Left lung (tissue), 10 donors: ENCODE measurements around the gene TMEM235. TPM values are rescaled to one million over a fixed set of nuclear protein-coding genes. Genes with fewer than 3 reads are reported as not detected.
"Not testable (repeated sequence)": the region's sequence is repeated elsewhere in the genome, so short reads cannot be mapped to it uniquely, and the experiment has no call there.

ENCODE experiments used
- ATAC-seq: fragments of 200-7000 bp; cut with Tn5 transposase; one replicate; pipeline ENCODE4 v1.9.1; 2020; ENCODE audit warnings: moderate library complexity
- DNase-seq, 4 donors: peaks; one replicate each; pipeline ENCODE4 v3.0.0-alpha.2; 2013 to 2020
- H3K27ac ChIP-seq, 2 donors: fragments of 200-600 bp; sonication (generic) in 1 of 2; one replicate each; pipeline versions ENCODE4 v1.5.0 to v1.8.0; 2020 to 2021
- H3K27me3 ChIP-seq, 2 donors: fragments of 200-600 bp; sonication (generic) in 1 of 2; one replicate each; pipeline versions ENCODE4 v1.5.0 to v1.8.0; 2020 to 2021
- H3K36me3 ChIP-seq, 2 donors: fragments of 200-600 bp; sonication (generic) in 1 of 2; one replicate each; pipeline versions ENCODE4 v1.5.0 to v1.8.0; 2020 to 2021
- H3K4me1 ChIP-seq, 2 donors: fragments of 200-600 bp; one replicate each; pipeline ENCODE4 v1.8.0; 2021
- H3K4me3 ChIP-seq, 2 donors: fragments of 200-600 bp; sonication (generic) in 1 of 2; one replicate each; pipeline versions ENCODE4 v1.5.0 to v1.8.0; 2020 to 2021; ENCODE audit warnings: mild to moderate bottlenecking in 1 of 2
- H3K9me3 ChIP-seq, 2 donors: fragments of 200-600 bp; sonication (generic) in 1 of 2; one replicate each; pipeline versions ENCODE4 v1.5.0 to v1.8.0; 2020 to 2021
- intact Hi-C, 2 donors: fragments of 100-400 bp; cut with DNase I; formaldehyde crosslinking; loops; one replicate each; pipeline versions ENCODE4 v1.11.2 to v1.14.2; 2022
- polyA plus RNA-seq, 6 donors: library from polyadenylated mRNA; unstranded; fragments of 120-200 nt; gene quantifications; one replicate each; pipeline ENCODE4 v1.2.1, GENCODE V29; 2013; ENCODE audit not compliant: insufficient read length in 6 of 6
- total RNA-seq, 2 donors: library from RNA; stranded (reverse); fragmentation: NEBNext Ultra II Directional; extraction: Animal tissue kit (Norgen Biotek cat#: 25700); gene quantifications; one replicate each; pipeline ENCODE4 v1.2.1, GENCODE V29; 2021
- TF ChIP-seq, protein P1 (sequence below), 2 donors: fragments of 200-600 bp; sonication (generic) in 1 of 2; IDR thresholded peaks; one replicate each; pipeline versions ENCODE4 v1.5.0 to v1.8.0; 2021; ENCODE audit warnings: antibody characterized with exemption in 2 of 2
- donor health status: DM: no; HTN: yes; CAD: no.
- donor health status: DM: no; HTN: no; CAD: no.

The TMEM235 gene
- total and polyA plus RNA-seq, 8 donors, result 0.11 to 0.35 (median 0.23) TPM; not detected in 4

DNA sequence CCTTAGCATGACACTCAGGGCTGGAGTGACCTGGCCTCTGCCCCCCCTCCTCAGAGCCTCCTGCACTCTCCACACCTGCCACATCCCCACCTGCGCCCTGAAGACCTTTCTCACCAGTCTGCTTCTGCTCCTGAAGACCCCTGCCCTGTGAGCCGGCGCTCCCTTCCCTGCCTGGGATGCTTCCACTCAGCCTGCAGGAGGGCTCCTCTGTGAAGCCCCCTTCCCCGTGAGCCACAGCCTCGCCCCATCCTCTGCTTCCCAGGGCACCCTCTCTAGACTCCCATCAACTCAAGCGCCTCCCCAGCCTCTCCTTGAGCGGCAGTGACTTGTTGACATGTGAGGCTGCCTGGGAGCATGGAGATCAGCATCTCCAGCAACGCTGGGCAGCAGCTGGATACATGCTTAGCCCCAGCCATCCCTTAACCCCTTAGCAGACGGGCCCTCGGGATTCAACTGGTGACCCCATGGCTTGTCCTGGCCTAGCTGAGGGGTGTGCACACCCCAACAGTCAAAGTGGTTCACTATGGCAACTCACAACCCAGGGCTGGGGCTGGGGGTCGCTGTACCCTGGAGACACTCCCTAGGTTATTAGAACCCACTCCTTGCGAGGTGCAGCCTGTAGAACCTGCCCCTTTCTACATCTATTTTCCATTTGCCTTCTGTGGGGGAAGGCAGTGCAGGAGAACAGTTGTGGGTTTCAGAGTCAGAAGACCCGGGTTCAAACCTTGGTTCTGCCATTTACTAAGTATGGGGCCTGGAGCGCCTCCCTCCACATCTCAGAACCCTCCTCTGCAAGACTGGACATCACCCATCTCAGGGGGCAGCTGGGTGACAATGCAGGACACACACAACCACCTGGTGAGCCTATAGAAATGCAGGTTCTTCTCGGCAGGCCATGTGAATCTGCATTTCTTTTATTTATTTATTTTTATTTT lies 21.5 kb downstream of the TMEM235 start:
- TF ChIP-seq, protein P1, sequence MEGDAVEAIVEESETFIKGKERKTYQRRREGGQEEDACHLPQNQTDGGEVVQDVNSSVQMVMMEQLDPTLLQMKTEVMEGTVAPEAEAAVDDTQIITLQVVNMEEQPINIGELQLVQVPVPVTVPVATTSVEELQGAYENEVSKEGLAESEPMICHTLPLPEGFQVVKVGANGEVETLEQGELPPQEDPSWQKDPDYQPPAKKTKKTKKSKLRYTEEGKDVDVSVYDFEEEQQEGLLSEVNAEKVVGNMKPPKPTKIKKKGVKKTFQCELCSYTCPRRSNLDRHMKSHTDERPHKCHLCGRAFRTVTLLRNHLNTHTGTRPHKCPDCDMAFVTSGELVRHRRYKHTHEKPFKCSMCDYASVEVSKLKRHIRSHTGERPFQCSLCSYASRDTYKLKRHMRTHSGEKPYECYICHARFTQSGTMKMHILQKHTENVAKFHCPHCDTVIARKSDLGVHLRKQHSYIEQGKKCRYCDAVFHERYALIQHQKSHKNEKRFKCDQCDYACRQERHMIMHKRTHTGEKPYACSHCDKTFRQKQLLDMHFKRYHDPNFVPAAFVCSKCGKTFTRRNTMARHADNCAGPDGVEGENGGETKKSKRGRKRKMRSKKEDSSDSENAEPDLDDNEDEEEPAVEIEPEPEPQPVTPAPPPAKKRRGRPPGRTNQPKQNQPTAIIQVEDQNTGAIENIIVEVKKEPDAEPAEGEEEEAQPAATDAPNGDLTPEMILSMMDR (IDR thresholded peaks at IDR 0.05), result no peak
- no peak overlapping the region for H3K4me3 ChIP-seq
- H3K27ac ChIP-seq, result no peak overlapping the region
- H3K4me1 ChIP-seq, result peaks cover 10 to 72% of the 10 kb centered on the region in 2 donors
- ATAC-seq, result no peak
- DNase-seq, result peak in 1 of 4 donors; percentile 71
- no peaks in the 10 kb centered on the region for H3K9me3 ChIP-seq
- no peaks in the 10 kb centered on the region for H3K36me3 ChIP-seq
- no peaks in the 10 kb centered on the region for H3K27me3 ChIP-seq
- intact Hi-C loops, result loop anchor here in 1 of 2 donors (10.0 kb wide), 1 partner anchor 172 kb away; no protein-coding TSS in a partner anchor

- intact Hi-C loops, result loop anchor here in 1 of 2 donors (10.0 kb wide), 1 partner anchor 171 kb away; no protein-coding TSS in a partner anchor
- peak in 1 of 4 donors; percentile 47 for DNase-seq
These were observed 22.2 kb downstream of the TMEM235 start for GRCh38 chr17:78253636-78253945.

GRCh38 chr17:78253946-78254672 lies 22.7 kb downstream of the TMEM235 start:
- TF ChIP-seq, protein P1 (IDR thresholded peaks at IDR 0.05), result no peak
- Histone ChIP-seq H3K4me3 (peak overlapping the region; percentile 91 to 96), H3K36me3 (no peaks in the 10 kb centered on the region), H3K4me1 (peaks cover 19 to 84% of the 10 kb centered on the region in 2 donors), H3K27ac (peak overlapping the region; percentile 79 to 89), H3K9me3 (no peaks in the 10 kb centered on the region), H3K27me3 (no peaks in the 10 kb centered on the region)
- intact Hi-C loops, result loop anchor here in 1 of 2 donors (10.0 kb wide), 1 partner anchor 171 kb away; no protein-coding TSS in a partner anchor
- ATAC-seq (peak; percentile 85), DNase-seq (peak; percentile 80 to 97 (median 90))

More at GRCh38 chr17:78253636-78253945, 22.2 kb downstream of the TMEM235 start:
- ATAC-seq, H3K27ac ChIP-seq, H3K9me3 ChIP-seq, H3K27me3 ChIP-seq, H3K36me3 ChIP-seq: not testable (repeated sequence)
- H3K4me1 ChIP-seq, result peaks cover 15 to 79% of the 10 kb centered on the region in 2 donors
- H3K4me3 ChIP-seq, result peak overlapping the region in 1 of 2 donors; percentile 91

GRCh38 chr17:78255029-78255656 lies 23.7 kb downstream of the TMEM235 start:
- peaks cover 22 to 94% of the 10 kb centered on the region in 2 donors for H3K4me1 ChIP-seq
- no peaks in the 10 kb centered on the region for H3K9me3 ChIP-seq
- H3K27me3 ChIP-seq, result no peaks in the 10 kb centered on the region
- H3K27ac ChIP-seq, result peak overlapping the region in 1 of 2 donors; percentile 94
- no peak for ATAC-seq
- H3K4me3 ChIP-seq, result no peak overlapping the region
- intact Hi-C loops, result loop anchor here in 1 of 2 donors (10.0 kb wide), 1 partner anchor 170 kb away; no protein-coding TSS in a partner anchor
- DNase-seq, result peak in 1 of 4 donors; percentile 33
- H3K36me3 ChIP-seq, result no peaks in the 10 kb centered on the region
- TF ChIP-seq, protein P1 (IDR thresholded peaks at IDR 0.05), result no peak

DNA sequence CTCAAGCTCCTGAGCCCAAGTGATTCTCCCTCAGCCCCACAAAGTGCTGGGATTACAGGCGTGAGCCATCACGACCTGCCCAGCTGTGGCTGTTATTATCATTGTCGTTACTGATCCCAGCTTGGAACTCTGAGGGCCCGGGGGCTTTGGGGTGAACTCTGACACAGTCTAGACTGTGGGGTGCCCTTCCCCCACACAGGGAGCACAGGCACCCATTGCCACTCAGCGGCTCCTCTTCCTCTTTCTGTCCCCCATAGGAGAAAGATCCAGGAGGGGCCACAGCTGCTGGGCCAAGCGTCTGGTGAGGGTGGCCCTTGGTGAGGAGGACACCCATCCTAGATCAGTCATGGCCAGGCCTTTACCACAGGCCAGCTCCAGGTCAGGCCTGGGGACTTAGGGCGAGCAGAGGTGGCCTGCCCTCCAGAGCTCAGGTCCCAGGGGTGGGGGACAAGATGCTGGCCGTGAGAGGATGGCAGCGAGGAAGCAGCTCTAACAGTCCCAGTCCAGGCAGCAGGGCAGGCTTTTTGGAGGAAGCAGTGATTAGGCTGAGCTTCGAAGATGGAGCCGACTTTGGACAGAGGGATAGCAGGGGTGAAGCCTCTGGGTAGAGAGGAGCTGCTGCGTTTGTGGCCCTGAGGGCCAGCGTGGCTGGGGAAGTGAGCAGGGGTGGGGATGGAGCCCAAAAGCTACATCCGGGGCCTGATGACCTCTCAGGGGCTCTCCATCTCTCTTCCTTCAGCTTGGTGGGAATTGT lies 24.7 kb downstream of the TMEM235 start:
- TF ChIP-seq, protein P1 (IDR thresholded peaks at IDR 0.05), result no peak
- intact Hi-C loops, result loop anchor here in 1 of 2 donors (10.0 kb wide), 1 partner anchor 169 kb away; no protein-coding TSS in a partner anchor
- DNase-seq, result peak in 1 of 4 donors; percentile 77
- Histone ChIP-seq H3K27me3 (no peaks in the 10 kb centered on the region), H3K36me3 (no peaks in the 10 kb centered on the region), H3K9me3 (no peaks in the 10 kb centered on the region), H3K27ac (peak overlapping the region in 1 of 2 donors; percentile 94), H3K4me1 (peaks cover 21 to 95% of the 10 kb centered on the region in 2 donors), H3K4me3 (no peak overlapping the region)
- no peak for ATAC-seq
